Stimulated activated naive CD8-positive, alpha-beta T cell treated with anti-CD3 and anti-CD28 coated beads, Interleukin-15, Interleukin-2, amounts not matched to agents 100 ng/mL and 50 ng/mL, for 24 hours (primary cell): ENCODE measurements around the gene ANO7.

Experiments
- H3K27ac Mint-ChIP-seq: one replicate; pipeline ENCODE4 v1.8.0; 2021; ENCODE audit warnings: mild to moderate bottlenecking, mixed read lengths
- H3K27me3 Mint-ChIP-seq: one replicate; pipeline ENCODE4 v1.8.0; 2021; ENCODE audit warnings: mixed read lengths
- H3K36me3 Mint-ChIP-seq: one replicate; pipeline ENCODE4 v1.8.0; 2021; ENCODE audit warnings: low read depth, mixed read lengths
- H3K4me1 Mint-ChIP-seq: one replicate; pipeline ENCODE4 v1.8.0; 2021; ENCODE audit warnings: low read depth, mixed read lengths
- H3K4me3 Mint-ChIP-seq: one replicate; pipeline ENCODE4 v1.8.0; 2021; ENCODE audit warnings: mild to moderate bottlenecking, mixed read lengths
- H3K9me3 Mint-ChIP-seq: one replicate; pipeline ENCODE4 v1.8.0; 2021; ENCODE audit warnings: mixed read lengths

The ANO7 gene

DNA sequence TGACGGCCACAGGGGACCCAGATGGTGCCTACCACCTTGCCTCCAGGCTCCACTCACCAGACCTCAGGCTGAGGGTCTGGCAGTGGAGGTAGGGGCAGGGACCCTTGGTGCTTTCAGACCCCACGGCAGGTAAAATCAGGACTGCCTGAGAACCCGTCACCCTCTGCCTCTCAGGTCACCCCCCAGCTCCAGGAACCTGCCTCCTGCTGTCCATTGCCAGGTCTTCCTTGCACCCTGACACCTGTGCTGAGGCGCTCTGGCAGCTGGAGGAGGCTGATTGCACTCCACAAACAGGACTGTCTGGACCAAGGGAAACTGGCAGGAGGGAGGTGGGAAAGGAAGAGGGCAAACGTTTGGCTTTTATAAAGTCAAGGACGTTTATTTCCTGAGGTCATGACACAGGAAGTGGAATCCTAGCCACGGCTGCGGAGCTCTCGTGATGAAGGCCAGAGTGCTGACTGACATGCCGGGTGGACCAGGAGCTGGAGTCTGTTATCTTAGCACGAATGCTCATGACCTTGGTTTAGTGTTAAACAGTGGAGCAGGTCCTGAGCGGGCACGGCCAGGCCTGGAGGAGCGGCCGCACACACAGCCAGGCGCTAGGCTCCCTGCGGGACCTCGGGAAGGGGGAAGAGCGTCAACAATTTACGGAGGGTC lies 40.5 kb downstream of the ANO7 start:
- peaks cover 4% of the 10 kb centered on the region for H3K4me1 Mint-ChIP-seq
- no peak overlapping the region for H3K27ac Mint-ChIP-seq
- H3K27me3 Mint-ChIP-seq, result no peaks in the 10 kb centered on the region
- H3K4me3 Mint-ChIP-seq, result peak overlapping the region; percentile 22
- H3K36me3 Mint-ChIP-seq, result peaks cover 65% of the 10 kb centered on the region
- H3K9me3 Mint-ChIP-seq, result no peaks in the 10 kb centered on the region

DNA sequence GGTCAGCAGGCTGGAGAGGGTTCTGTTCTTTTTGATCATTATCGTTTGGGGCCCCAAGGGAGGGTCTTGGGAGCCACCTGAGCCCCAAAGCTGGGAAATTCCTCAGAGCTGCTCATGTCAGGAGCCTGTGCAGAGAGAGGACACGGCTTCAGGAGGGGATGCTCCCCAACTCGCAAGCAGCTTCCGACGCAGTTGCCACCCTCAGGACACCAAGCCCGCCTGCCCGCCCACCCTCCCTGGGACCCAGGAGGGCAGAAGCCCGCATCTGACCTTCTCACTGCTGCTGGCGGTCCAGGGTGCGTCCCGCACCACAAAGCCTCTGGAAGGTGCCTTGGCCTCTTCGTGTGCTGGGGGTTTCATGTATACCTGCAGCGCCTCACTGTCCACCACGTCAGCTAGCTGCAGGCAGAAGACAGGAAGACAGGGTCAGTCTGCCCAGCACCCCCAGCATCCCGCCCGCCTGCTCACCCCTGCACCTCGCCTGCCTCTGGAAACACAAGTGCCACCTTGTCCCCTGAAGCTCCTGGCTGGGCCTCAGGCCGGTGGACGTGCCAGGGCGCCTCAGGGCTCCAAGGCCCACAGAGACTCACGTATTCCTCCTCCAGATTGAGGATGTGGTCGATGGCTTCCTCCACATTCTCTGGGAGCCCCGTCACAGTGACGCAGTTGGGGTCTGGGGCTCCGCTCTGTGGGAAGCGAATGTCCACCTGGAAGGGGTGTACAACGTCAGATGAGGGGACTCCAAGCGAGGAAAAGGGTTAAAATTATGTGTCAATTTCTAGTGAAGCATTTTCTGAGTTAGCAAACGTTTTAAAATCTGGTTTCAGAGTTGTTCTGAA lies 41.3 kb downstream of the ANO7 start:
- H3K36me3 Mint-ChIP-seq, result peaks cover 71% of the 10 kb centered on the region
- no peak overlapping the region for H3K4me3 Mint-ChIP-seq
- no peak overlapping the region for H3K27ac Mint-ChIP-seq
- no peaks in the 10 kb centered on the region for H3K9me3 Mint-ChIP-seq
- H3K4me1 Mint-ChIP-seq, result peaks cover under 1% of the 10 kb centered on the region
- no peaks in the 10 kb centered on the region for H3K27me3 Mint-ChIP-seq

GRCh38 chr2:241230435-241230834 lies 42.0 kb downstream of the ANO7 start:
- no peak overlapping the region for H3K4me3 Mint-ChIP-seq
- no peak overlapping the region for H3K27ac Mint-ChIP-seq
- H3K27me3 Mint-ChIP-seq, result no peaks in the 10 kb centered on the region
- no peaks in the 10 kb centered on the region for H3K4me1 Mint-ChIP-seq
- no peaks in the 10 kb centered on the region for H3K9me3 Mint-ChIP-seq
- peaks cover 73% of the 10 kb centered on the region for H3K36me3 Mint-ChIP-seq

DNA sequence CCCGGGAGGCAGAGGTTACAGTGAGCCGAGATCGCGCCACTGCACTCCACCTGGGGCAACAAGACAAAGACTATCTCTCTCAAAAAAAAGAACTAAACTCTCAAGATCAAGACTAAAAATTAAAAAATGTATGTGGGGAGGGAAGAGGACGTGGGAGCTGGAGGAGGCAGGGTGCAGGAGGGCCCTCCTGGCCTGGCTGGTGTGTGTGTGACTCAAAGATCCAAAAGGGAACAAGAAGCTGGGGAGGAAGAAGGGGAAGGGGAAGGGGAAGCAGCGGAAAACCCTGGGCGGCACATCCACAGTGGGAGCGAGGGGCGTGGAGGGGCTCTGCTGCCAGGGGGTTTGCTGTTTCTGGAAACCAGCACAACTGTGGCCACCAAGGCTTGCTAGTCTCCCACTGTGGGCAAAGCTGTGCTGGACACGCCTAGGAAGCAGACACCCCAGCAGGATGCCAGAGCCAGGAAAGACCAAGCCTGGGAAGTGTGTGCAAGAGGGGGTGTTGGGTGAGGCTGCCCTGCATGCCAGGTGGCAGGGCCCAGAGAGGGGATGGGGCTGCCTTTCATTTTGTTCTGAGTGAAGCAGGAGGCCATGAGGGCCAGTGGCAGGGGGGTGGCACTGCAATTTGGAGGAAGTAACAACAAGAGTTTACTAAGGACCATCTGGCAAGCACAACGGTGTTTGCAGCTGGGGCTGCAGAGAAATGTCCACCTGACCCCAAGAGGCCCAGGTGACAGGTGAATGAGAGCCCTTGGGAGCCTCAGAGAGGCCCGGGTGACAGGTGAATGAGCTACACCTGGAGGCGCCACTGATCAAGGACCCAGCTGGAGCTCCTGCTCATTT lies 44.5 kb downstream of the ANO7 start:
- Mint-ChIP-seq H3K27me3 (no peaks in the 10 kb centered on the region), H3K4me3 (no peak overlapping the region), H3K9me3 (no peaks in the 10 kb centered on the region), H3K36me3 (peaks cover 82% of the 10 kb centered on the region), H3K27ac (no peak overlapping the region), H3K4me1 (no peaks in the 10 kb centered on the region)

- Mint-ChIP-seq H3K27ac (no peak overlapping the region), H3K9me3 (no peaks in the 10 kb centered on the region), H3K4me1 (no peaks in the 10 kb centered on the region), H3K27me3 (no peaks in the 10 kb centered on the region), H3K36me3 (peaks cover 86% of the 10 kb centered on the region), H3K4me3 (no peak overlapping the region)
Measured at GRCh38 chr2:241234066-241234790, 45.8 kb downstream of the ANO7 start.

DNA sequence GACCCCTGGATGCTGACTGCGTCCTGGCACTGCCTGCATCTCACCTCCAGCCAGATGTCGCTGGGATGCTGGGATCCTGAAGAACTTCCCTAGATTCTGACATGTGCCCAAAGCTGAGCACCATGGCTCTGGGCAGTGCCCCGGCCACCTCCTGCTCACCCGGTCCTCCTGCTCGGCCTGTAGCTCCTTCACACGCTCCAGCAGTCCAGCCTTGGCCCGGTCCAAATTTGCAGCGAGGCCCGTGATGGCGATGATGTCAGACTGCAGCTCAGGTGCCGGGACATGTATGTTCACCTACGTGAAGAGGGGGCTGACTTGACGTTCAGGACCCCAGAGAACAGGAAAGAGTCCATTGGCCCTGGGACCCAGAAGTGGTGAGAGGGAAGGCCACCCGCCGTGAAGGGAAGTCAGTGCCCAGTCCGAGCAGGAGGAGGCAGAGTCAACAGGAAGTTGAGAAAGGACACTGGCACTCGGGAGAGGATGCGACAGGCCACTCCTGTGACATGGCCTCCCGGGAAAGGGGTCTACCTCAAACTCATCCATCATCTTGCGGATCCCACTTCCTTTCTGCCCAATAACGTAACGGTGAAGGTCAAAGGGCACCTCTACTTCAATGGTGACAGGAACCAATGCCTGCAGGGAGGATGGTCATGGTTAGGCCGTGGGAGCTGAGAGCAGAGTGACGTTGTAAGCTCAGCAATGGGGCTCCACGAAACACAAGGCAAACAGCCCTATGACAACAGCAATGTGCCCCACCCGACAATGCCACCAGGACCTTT lies 46.7 kb downstream of the ANO7 start:
- no peaks in the 10 kb centered on the region for H3K4me1 Mint-ChIP-seq
- H3K27ac Mint-ChIP-seq, result no peak overlapping the region
- H3K4me3 Mint-ChIP-seq, result no peak overlapping the region
- H3K36me3 Mint-ChIP-seq, result peaks cover 91% of the 10 kb centered on the region
- H3K9me3 Mint-ChIP-seq, result no peaks in the 10 kb centered on the region
- H3K27me3 Mint-ChIP-seq, result no peaks in the 10 kb centered on the region

GRCh38 chr2:241235859-241236593 lies 47.5 kb downstream of the ANO7 start:
- Mint-ChIP-seq H3K4me3 (no peak overlapping the region), H3K36me3 (peaks cover 93% of the 10 kb centered on the region), H3K27me3 (no peaks in the 10 kb centered on the region), H3K4me1 (no peaks in the 10 kb centered on the region), H3K9me3 (no peaks in the 10 kb centered on the region), H3K27ac (no peak overlapping the region)

DNA sequence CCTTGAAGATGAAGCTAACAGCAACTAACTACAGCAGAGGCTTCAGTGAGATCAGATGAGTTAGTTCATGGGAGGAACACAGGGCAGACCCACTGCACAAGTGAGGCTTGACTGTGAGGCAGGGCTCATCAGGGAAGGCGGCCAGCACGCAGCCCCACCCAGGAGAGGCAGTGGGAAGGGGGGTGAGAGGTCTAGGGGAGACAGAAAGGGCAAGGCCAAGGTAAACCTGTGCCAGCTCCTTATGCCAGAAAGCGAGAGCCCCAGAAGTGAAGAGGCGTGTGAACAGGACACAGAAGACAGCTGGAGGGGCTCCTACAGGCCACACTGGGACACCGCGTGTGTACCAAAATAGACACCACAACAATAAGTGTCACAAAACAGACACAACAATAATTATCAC lies 48.6 kb downstream of the ANO7 start:
- no peak overlapping the region for H3K27ac Mint-ChIP-seq
- H3K9me3 Mint-ChIP-seq, result no peaks in the 10 kb centered on the region
- H3K4me3 Mint-ChIP-seq, result no peak overlapping the region
- H3K4me1 Mint-ChIP-seq, result no peaks in the 10 kb centered on the region
- H3K36me3 Mint-ChIP-seq, result peaks cover 91% of the 10 kb centered on the region
- H3K27me3 Mint-ChIP-seq, result no peaks in the 10 kb centered on the region

- H3K27me3 Mint-ChIP-seq, result no peaks in the 10 kb centered on the region
- no peak overlapping the region for H3K27ac Mint-ChIP-seq
- no peak overlapping the region for H3K4me3 Mint-ChIP-seq
- no peaks in the 10 kb centered on the region for H3K4me1 Mint-ChIP-seq
- H3K36me3 Mint-ChIP-seq, result peaks cover 93% of the 10 kb centered on the region
- H3K9me3 Mint-ChIP-seq, result no peaks in the 10 kb centered on the region
Measured at GRCh38 chr2:241237949-241238371, 49.5 kb downstream of the ANO7 start.

DNA sequence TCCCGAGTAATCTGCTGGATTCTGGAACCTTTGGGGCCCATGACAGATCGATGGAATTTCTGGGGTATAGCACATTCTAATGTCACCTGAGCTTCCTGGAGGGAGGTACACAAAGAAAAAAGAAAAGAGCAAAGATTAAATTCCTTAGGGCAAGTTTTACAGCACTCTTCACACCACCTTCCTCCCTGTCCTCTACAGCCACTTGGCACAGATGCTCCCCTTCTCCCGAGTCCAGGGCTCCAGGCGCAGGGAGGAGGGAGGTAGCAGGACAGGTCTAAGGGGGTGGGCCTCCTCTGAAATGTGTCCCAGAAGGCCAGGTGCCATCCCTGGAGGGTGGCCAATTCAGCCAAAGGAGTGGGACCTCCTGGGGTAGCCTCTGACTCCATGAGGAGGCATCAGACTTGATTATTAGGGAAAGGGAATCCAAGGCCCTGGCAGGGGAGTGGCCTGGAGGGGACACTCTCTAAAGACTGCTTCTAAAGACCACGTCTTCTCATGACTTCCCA lies 50.3 kb downstream of the ANO7 start:
- Mint-ChIP-seq H3K27ac (no peak overlapping the region), H3K4me3 (no peak overlapping the region), H3K36me3 (peaks cover 91% of the 10 kb centered on the region), H3K27me3 (no peaks in the 10 kb centered on the region), H3K4me1 (no peaks in the 10 kb centered on the region), H3K9me3 (no peaks in the 10 kb centered on the region)

DNA sequence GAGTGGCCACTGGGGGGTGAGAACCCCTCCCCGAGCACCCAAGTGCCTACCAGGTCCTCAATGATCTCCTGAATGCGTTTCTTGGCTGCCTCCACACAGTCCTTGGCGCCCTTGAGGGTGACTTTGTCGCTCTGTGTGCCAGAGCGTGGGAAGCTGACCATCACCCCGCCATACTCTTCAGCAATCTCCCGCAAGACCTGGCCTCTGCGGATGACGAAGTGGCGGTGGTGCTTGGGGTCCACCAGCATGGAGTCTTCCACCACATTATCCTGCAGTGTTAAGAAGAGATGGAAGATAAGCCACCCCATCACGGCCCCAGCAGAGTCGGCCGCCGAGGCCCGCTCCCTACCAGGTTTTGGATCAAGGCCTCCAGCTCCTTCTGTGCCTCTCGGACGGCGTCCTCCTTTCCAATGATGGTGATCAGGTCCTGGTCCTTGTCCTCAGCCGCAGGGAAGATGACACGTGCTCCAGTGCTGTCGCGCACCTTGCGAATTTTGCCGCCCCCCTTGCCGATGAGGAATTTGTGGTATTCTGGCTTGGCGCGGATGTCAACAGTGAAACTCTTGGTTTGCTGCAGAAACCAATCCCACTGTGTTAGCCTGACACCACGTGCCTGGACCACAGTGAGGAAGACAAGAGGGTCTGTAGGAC lies 51.2 kb downstream of the ANO7 start:
- Mint-ChIP-seq H3K27me3 (no peaks in the 10 kb centered on the region), H3K9me3 (no peaks in the 10 kb centered on the region), H3K27ac (no peak overlapping the region), H3K4me1 (no peaks in the 10 kb centered on the region), H3K4me3 (no peak overlapping the region), H3K36me3 (peaks cover 91% of the 10 kb centered on the region)

DNA sequence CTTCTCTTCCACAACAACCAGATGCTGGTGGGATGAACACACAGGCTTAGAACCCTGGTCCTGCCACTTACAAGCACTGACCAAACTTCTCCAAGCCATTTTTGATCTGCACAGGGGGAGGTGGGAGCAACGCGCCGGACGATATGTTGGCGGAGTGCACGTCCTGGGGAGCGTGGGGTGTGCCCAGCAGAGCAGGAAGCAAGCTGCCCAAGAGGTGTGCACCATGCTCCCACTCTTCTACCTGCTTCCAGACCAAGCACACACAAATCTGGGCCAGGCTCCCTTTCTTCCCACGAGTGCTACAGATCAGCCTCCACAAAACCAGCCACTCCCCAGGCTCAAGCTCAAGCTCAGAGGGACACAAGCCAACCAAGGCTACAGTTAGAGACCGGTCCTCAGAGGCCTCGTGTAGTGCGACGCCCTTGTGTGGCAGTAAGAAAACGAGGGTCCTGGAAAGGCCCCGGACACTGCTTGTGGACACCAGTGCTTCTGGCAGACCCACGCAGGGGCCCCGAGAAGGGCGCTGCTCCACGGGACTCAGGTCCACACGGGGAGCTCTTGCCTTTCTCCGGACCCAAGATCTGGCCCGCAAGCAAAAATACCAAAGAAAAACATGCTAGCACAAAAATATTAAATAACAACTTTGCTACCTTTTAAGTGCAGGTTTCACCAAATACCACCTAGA lies 52.0 kb downstream of the ANO7 start:
- Mint-ChIP-seq H3K36me3 (peaks cover 88% of the 10 kb centered on the region), H3K27ac (no peak overlapping the region), H3K4me3 (no peak overlapping the region), H3K27me3 (no peaks in the 10 kb centered on the region), H3K4me1 (no peaks in the 10 kb centered on the region), H3K9me3 (no peaks in the 10 kb centered on the region)
